HepG2 (cell line): ENCODE results near the gene TRAP1.

Source experiments
- CTCF ChIP-seq: sonication (generic); formaldehyde crosslinking; IDR thresholded peaks from 2 replicates; pipeline ENCODE4 v1.5.0; 2020; ENCODE audit warnings: mild to moderate bottlenecking, missing genetic modification reagents, moderate library complexity
- FOXA3 ChIP-seq: IDR thresholded peaks from 2 replicates; pipeline ENCODE4 v1.6.1; 2016; ENCODE audit warnings: missing genetic modification reagents, missing compliant biosample characterization
- KLF6 ChIP-seq: IDR thresholded peaks from 2 replicates; pipeline ENCODE4 v1.8.0; 2016; ENCODE audit warnings: missing biosample characterization, missing genetic modification reagents
- POLR2A ChIP-seq, 2 experiments: IDR thresholded peaks; 2 replicates each; pipeline ENCODE4 v1.6.1; 2011; ENCODE audit warnings: low read depth in 2 of 2, low read length in 2 of 2, mild to moderate bottlenecking in 1 of 2, moderate library complexity in 1 of 2; ENCODE audit not compliant: insufficient read depth in 1 of 2
- PRDM4 ChIP-seq: sonication (generic); formaldehyde crosslinking; IDR thresholded peaks from 2 replicates; pipeline ENCODE4 v1.9.0; 2021; ENCODE audit warnings: missing genetic modification reagents, borderline replicate concordance
- ZBTB33 ChIP-seq: sonication (generic); formaldehyde crosslinking; IDR thresholded peaks from 2 replicates; pipeline ENCODE4 v1.4.0; 2020; ENCODE audit warnings: missing genetic modification reagents

- TF ChIP-seq PRDM4 (CRISPR knock-in tag) (no peak), FOXA3 (CRISPR knock-in tag) (no peak), CTCF (no peak), ZBTB33 (no peak), POLR2A (IDR thresholded peaks at IDR 0.05; ENCODE audit: insufficient read depth in 1 of 2, low read depth in 2 of 2, low read length in 2 of 2) (no peak), KLF6 (CRISPR knock-in tag) (no peak)
These were observed 37.4 kb upstream of the TRAP1 start for GRCh38 chr16:3754772-3755171.
